HG03575 (cell line): Measurements from ENCODE around the gene LRRC8D.
"Not testable (repeated sequence)": the region's sequence is repeated elsewhere in the genome, so short reads cannot be mapped to it uniquely, and the experiment has no call there.

Experiments
- ATAC-seq: cut with Tn5 transposase; IDR thresholded peaks from one replicate; pipeline ENCODE4 v1.9.1; 2021; ENCODE audit not compliant: unreplicated experiment, insufficient number of reproducible peaks, low FRiP score; ENCODE audit errors: extremely low read depth

Gene LRRC8D

DNA sequence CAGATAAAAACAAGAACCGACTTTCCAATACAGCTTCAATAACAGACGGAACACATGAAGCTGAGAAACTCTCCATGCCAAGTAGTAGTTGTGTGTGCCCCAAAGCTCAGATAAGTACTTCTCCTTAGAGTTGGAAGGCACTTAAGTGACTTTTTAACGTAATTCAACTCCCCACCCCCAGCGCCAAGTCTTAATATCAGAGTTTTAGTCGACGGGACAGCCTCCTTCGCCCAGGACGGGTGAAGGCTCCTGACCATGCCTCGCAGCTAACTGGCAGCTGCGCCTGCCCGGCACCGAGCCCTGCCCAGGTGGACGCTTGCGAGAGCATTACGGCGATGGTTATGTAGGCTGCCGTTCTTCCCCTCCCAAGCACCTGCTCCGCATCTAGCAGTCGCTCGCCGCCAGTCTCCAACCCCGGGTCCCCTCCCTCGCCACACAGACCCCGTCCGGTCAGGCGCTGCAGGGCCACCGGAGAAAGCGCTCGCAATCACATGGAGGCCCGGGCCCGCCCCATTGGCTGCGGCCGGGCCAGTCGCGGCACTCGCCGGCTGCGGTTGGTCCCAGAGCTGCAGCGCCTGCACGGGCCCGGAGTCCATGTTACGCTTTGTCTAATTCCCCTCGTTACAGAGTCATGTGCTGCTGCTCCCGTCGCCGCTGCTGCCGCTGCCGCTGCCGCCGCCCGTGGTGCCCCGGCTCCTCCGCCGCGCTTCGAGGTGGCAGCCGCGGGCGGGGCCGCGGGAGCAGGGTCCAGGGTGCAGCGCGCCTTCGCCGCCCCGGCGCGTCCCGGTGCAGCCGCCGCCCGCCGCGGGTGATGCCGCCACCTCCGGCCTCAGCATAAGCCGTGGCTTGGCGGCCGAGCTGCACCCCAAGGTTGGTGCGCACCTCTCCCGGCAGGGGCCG lies at the start of gene LRRC8D:
Gene LRRC8D (plus strand): TSS at position 611 of the 900 bp plus-strand sequence. CDS start 112,037 bp downstream, outside the sequence.
- peak; percentile 41 for ATAC-seq

GRCh38 chr1:89771991-89772560 lies 48.8 kb upstream of the LRRC8D start:
- ATAC-seq = no peak

DNA sequence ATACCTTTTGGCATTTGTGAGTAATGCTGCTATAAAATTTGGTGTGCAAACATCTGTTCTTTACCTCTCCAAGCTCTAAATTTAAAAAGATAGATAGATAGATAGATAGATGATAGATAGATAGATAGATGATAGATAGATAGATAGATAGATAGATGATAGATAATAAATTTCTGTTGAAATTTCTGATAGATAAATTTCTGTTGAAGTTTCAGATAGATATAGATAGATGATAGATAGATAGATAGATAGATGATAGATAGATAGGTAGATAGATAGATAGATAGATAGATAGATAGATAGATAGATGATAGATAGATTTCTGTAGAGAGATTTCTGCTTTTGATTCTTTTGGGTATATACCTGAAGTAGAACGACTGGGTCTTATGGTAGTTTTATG lies 44.7 kb upstream of the LRRC8D start:
- not testable (repeated sequence) for ATAC-seq

GRCh38 chr1:89777271-89777670 lies 43.6 kb upstream of the LRRC8D start:
- not testable (repeated sequence) for ATAC-seq

GRCh38 chr1:89779151-89779940 lies 41.5 kb upstream of the LRRC8D start:
- no peak for ATAC-seq

DNA sequence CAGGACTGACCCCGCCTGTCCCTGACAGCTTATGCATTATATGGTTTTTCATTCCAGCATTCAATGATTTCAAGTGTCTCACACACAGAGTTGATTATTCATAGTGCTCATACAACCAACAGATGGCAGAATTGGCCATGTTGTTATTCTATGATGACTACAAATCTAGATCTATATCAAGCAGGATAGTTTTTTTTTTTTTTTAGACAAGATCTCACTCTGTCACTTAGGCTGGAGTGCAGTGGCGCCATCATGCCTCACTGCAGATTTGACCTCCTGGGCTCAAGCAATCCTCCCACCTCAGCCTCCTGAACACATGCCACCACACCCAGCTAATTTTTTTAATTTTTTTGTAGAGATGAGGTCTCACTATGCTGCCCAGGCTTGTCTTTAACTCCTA lies 40.1 kb upstream of the LRRC8D start:
- no peak for ATAC-seq

- ATAC-seq = peak; percentile 48
These were observed 39.2 kb upstream of the LRRC8D start for GRCh38 chr1:89781494-89782126.

DNA sequence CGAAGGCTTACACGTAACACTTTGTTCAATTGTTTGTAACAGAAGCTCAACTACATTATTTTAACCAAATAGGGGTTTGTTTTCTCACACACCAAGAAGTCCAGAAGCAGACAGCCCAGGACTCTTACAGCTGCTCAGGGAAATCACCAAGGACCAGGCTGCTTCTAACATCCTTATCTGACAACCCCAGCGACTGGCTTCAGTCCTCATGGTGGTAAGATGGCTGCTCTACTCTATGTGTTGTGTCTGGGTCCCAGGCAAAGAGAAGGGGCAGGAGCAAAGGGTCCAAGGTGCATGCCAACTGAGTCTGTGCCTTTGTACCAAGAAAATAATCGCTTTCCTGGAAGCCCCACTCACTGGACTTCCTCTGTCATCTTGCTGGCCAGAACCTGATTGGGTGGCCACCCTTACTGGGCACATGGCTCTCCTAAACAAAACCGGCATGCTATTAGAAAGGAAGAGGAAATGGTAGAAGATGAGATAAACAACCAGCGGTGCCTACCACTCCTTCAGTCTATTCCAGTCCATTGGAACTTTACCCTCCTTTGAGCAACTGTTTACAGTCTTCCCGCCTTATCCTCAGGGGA lies 34.1 kb upstream of the LRRC8D start:
- no peak for ATAC-seq

- no peak for ATAC-seq
These were observed 30.2 kb upstream of the LRRC8D start for GRCh38 chr1:89790592-89790991.

DNA sequence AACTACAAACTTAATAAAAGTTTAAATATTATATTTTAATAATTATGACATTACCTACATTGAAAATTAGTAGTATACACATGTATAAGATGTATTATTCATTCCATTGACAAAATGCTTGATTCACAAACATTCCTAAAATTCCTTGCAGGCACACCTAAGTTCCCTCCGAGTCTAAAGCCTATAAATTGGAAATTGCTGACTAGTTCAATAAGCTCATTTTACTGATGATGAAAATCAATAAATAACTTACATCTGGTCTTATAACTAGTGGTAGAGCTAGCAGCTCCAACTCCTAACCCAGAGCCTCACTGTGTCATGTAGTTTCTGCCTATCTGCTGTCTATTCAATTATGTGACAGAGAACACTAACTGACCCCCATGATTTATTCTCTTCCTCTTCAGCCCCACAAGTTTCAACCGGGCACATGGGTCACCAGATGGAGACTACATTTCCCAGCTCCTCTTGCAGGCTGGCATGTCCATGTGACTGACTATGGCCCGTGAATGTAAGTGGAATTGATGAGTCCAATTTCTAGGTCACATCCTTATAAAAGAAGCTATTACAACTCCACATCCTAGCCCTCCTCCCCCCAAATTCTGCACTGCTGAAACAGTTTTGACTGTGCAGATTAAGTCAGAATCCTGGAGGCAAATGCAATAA lies 29.6 kb upstream of the LRRC8D start:
- ATAC-seq = no peak

GRCh38 chr1:89794406-89794805 lies 26.4 kb upstream of the LRRC8D start:
- ATAC-seq = no peak

DNA sequence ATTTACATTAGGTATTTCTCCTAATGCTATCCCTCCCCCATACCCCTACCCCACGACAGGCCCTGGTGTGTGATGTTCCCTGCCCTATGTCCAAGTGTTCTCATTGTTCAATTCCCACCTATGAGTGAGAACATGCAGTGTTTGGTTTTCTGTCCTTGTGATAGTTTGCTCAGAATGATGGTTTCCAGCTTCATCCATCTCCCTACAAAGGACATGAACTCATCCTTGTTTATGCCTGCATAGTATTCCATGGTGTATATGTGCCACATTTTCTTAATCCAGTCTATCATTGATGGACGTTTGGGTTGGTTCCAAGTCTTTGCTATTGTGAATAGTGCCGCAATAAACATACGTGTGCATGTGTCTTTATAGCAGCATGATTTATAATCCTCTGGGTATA lies 25.3 kb upstream of the LRRC8D start:
- not testable (repeated sequence) for ATAC-seq

DNA sequence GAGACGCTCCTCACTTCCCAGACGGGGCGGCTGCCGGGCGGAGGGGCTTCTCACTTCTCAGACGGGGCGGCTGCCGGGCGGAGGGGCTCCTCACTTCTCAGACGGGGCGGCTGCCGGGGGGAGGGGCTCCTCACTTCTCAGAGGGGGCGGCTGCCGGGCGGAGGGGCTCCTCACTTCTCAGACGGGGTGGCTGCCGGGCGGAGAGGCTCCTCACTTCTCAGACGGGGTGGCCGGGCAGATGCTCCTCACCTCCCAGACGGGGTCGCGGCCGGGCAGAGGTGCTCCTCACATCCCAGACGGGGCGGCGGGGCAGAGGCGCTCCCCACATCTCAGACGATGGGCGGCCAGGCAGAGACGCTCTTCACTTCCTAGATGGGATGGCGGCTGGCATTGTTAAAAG lies 23.0 kb upstream of the LRRC8D start:
- not testable (repeated sequence) for ATAC-seq

- ATAC-seq = no peak
These were observed 21.3 kb upstream of the LRRC8D start for GRCh38 chr1:89799495-89799894.

GRCh38 chr1:89800022-89800655 lies 20.7 kb upstream of the LRRC8D start:
- ATAC-seq = no peak

- no peak for ATAC-seq
These were observed 20.1 kb upstream of the LRRC8D start for GRCh38 chr1:89800718-89801117.

DNA sequence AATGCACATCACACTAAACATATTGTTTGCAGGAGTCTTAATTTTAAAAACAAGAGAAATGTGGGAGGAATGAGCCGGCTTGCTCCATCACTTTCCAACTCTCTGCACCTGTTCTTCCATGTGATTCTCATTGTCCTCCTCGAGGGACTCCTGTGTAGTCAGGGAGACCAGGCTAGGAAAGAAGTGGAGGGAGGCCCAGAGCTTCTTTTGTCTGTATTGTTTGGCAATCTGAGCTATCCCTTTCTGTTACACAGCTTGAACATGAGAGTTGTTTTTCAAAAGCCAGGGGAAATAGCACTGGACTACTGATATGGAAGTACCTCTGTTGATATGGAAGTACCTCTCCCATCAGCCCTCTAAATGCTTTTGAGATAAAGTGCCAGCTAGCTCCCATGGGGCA lies 18.8 kb upstream of the LRRC8D start:
- no peak for ATAC-seq

DNA sequence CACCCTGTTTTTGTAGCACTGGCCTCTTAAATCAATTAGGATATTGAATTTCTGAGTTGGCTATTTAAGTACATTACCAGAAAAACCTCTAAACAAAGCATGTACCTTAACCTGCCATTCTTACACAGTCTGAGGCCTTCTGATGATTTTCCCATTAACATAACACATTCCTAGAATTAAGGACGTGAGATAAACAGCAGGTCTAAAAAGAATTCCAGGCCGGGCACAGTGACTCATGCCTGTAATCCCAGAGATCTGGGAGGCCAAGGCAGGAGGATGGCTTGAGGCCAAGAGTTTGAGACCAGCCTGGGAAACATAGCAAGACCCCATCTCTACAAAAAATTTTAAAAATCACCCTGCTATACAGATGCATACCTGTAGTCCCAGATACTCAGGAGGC lies 18.0 kb upstream of the LRRC8D start:
- no peak for ATAC-seq
